ENCODE measurements around the gene RPLP2.

Gene RPLP2

GRCh38 chr11:810040-810567, 337 bp downstream of the RPLP2 start:
- no peak for DNase-seq

DNA sequence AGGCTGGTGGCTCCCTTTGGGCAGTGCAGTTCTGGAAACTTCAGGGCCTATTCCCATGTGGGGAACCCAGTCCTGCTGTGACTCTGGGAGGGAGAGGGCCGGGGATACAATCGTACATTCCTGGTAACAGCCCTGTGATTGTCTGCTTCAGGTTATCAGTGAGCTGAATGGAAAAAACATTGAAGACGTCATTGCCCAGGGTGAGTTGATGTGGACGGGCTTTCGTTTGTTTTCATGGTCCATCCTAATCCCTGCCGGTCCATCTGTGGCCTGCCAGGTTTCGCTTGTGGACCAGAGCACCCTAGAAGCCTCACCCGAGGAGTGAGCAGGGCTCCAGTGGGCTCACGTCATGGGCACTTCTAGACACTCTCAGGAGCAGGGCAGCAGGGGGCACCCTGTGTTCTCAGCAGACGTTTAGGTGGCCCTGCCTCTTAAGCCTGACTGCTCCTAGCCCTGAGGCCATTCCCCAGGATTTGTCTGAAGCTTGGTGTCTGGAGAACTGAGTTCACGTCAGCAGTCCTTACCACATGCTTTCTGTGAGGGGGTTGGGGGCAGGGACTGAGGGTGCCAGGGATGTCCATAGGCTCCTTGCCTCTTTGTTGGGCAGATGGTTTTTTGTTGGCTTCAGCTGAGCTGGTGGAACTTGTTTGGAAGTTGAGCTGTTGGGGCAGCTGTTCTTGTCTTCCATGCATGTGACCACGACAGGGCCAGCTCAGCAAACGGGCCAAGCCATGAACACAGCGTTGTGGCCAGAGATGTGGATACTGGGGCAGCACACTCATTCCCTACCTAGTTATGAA, 1.9 kb downstream of the RPLP2 start:
- DNase-seq = no peak

GRCh38 chr11:812390-812789, 2.6 kb downstream of the RPLP2 start:
- no peak for DNase-seq

GRCh38 chr11:813072-813455, 3.3 kb downstream of the RPLP2 start:
- no peak for DNase-seq

DNA sequence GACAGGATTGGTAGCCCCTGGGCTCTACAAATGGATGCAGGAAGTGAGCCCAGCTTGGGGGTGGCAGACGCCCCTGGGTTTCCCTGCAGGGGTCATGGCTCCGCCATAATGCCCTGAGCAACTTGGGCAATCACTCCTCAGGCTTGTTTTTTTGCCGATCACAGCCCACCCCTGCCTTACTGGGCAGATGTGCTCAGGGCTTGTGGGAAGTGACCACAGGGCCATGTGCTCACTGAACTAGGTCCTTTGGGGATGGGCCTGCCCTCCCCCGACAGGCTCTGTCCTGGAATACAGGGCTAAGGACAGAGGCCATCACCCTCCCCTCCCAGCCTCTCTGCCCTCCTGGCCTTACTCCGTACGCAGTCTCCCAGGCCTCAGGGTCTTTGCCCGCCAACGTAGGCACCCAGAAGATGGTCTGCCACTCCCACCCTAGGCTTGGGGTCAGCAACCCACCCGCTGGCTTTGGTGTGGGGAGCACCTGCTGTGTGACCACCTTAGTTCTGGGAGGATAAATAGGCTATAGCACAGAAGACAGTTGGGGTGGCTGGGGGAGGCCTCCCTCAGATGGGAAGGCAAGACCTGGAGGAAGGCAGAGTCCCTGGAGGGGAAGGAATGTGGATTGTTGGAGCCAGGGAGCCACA, 3.8 kb downstream of the RPLP2 start:
- DNase-seq = no peak

DNA sequence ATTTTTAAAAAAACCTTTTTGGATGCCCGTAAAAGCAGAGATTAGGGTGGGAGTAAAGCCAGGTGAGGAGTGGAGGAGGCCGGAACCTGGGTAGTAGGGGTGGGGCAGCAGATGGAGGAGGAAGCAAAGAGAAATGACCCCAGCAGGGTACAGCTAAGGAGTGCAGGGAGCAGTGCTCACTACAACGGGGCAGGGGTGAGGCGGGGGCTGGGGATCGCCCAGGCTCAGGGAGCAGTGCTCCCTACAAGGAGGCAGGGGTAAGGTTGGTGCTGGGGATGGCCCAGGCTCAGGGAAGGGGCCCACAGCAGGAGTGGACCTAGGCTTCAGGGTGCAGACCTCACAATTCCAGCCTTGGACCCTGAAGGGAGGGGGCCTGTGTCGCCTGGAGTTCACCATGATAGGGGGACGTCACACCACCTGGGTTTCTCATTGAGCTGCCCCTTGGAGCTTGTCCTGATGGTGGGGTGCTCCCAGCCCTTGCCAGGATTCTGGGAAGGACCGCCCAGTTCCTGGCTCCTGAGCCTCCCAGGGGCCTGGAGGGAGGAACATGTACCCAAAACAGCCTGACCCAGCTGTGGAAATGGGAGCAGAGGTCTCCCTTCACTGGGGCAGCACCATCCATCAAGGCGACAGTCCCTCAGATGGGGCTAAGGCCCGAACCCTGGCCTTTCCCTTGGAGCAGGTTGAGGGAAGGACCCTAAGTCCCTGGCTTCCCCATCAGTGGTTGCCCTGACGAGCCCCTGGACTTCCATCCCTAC, 6.1 kb downstream of the RPLP2 start:
- DNase-seq = no peak

- DNase-seq = no peak
These were observed 6.6 kb downstream of the RPLP2 start for GRCh38 chr11:816433-816779.

- DNase-seq = no peak
These were observed 8.8 kb downstream of the RPLP2 start, which contains the start of gene PNPLA2 for GRCh38 chr11:818396-819128. TSS of gene PNPLA2 (plus strand) at chr11:818914. CDS start at chr11:819719, 805 bp downstream.

DNA sequence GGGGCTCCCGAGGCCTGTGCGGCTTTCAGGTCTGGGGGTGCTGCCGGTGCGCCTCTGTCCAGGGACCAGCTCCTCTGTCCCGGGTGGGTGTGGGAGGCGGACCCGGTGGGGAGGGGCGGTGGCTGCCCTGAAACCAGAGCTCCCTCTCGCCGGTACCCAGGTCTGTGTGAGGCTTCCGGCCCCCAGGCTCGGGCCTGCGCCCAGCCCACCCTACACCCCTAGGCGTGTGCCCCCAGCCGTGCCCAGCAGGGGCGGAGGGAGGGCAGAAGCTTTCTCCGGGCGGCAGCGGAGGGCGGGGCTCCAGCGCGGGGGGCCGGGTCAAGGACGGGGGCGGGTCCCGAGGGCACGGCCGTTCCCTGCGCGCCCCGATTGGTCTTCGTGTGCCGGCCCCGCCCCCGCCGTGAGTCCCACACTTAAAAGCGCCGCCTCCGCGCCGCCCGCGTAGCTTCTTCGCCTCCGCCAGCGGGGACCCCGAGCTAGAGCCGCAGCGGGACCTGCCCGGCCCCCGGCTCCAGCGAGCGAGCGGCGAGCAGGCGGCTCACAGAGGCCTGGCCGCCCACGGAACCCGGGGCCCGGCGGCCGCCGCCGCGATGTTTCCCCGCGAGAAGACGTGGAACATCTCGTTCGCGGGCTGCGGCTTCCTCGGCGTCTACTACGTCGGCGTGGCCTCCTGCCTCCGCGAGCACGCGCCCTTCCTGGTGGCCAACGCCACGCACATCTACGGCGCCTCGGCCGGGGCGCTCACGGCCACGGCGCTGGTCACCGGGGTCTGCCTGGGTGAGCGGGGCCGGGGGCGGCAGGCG, 9.6 kb downstream of the RPLP2 start:
- peak; percentile 93 for DNase-seq

- DNase-seq = peak; percentile 91
These were observed 10.3 kb downstream of the RPLP2 start for GRCh38 chr11:819943-820649.

GRCh38 chr11:820655-821511, 11.1 kb downstream of the RPLP2 start:
- DNase-seq = no peak

- DNase-seq = no peak
These were observed 12.0 kb downstream of the RPLP2 start for GRCh38 chr11:821512-822371.

- no peak for DNase-seq
These were observed 13.9 kb downstream of the RPLP2 start for GRCh38 chr11:823441-824291.

DNA sequence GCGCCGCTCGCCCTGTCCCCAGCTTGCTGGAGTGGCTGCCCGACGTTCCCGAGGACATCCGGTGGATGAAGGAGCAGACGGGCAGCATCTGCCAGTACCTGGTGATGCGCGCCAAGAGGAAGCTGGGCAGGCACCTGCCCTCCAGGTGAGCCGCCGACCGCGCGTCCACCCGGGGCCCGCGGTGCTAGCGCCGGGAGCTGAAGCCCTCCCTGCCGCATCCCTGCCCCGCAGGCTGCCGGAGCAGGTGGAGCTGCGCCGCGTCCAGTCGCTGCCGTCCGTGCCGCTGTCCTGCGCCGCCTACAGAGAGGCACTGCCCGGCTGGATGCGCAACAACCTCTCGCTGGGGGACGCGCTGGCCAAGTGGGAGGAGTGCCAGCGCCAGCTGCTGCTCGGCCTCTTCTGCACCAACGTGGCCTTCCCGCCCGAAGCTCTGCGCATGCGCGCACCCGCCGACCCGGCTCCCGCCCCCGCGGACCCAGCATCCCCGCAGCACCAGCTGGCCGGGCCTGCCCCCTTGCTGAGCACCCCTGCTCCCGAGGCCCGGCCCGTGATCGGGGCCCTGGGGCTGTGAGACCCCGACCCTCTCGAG, 14.6 kb downstream of the RPLP2 start:
- no peak for DNase-seq

DNA sequence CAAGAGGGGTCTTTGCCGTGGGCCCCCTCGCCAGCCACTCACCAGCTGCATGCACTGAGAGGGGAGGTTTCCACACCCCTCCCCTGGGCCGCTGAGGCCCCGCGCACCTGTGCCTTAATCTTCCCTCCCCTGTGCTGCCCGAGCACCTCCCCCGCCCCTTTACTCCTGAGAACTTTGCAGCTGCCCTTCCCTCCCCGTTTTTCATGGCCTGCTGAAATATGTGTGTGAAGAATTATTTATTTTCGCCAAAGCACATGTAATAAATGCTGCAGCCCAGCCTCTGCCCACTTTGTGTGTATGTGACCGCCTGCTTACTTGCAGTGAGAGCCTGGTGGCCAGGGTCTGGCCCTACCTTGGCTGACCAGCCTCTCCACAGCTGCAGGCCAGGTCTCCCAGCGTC, 15.2 kb downstream of the RPLP2 start:
- no peak for DNase-seq

DNA sequence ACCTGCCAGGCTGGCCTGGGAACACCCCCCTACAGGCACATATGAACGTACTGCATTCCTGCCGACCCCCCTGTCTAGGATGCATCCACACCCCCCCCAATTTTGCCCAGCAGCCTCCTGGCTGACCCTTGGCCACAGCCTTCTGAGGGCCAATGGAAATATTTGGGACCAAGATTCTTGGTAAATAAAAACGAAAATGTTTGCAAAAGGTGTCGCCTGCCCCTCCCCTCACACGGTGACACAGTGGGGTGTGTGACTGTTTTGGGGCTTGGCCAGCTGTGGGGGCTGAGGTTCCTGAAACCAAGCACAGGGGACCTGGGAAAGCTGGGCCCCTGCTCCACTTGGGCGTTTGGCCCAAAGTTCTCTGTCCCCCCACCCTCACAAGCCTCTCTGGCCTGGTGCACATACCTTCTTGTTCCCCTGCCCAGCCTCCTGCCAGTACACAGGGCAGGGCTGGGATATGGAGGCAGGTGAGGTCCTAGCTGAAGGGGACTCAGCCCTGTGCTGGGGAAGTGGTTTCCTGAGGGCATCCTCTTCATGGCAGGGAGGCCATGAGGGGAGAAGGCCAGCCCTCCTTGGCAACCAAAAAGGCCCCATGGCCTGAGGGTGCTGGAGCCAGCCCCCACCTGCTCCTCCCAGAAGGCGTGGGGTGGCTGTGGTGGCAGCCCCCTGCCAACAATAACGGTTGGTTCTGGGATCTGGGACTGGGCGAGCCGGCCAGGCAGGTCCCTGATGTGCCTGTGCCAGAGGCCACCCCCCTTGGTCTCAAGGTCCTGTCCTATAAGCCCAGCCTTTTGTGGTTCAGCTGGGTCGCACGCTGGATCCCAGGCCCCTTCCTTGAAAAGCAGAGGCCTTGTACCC, 15.8 kb downstream of the RPLP2 start:
- no peak for DNase-seq

DNA sequence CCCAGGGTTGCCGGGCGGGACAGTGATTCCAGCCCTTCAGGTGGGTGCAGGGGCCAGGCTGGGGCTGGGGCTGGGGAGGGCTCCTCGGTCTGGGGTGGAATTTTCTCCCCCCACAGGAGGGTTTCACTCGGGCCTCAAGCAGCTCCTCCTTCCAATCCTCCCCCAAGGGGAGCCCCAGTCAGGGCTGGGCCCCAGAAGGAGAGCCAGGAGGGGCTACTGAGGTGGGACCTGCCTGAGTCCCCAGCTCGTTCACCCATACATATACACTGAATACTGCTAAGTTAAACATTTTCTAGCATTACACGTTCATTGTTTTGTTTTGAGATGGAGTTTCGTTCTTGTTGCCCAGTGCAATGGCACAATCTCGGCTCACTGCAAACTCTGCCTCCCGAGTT, 16.5 kb downstream of the RPLP2 start:
- DNase-seq = no peak
